Tibial nerve (tissue), 4 donors: Measurements from ENCODE around the gene MTCH1. TPM values are rescaled to one million over a fixed set of nuclear protein-coding genes. Genes with fewer than 3 reads are reported as not detected.

ENCODE experiments used
- DNase-seq, 2 donors: peaks; one replicate each; pipeline ENCODE4 v3.0.0-alpha.2; 2019; ENCODE audit warnings: low spot score in 2 of 2
- H3K27ac ChIP-seq, 4 donors: fragments of 200-600 bp; sonication (generic) in 3 of 4; one replicate each; pipeline ENCODE4 v1.5.1; 2017 to 2019; ENCODE audit warnings: mild to moderate bottlenecking in 1 of 4
- H3K27me3 ChIP-seq, 2 donors: fragments of 200-600 bp; sonication (generic) in 1 of 2; one replicate each; pipeline versions ENCODE4 v1.5.1 to v1.6.0; 2017 to 2019
- H3K36me3 ChIP-seq, 3 donors: fragments of 200-600 bp; sonication (generic); one replicate each; pipeline ENCODE4 v1.5.1; 2018 to 2019
- H3K4me1 ChIP-seq, 4 donors: fragments of 200-600 bp; sonication (generic) in 3 of 4; one replicate each; pipeline ENCODE4 v1.5.1; 2017 to 2019
- H3K4me3 ChIP-seq, 4 donors: fragments of 200-600 bp; sonication (generic) in 3 of 4; one replicate each; pipeline ENCODE4 v1.5.1; 2017 to 2019; ENCODE audit warnings: mild to moderate bottlenecking in 1 of 4, moderate library complexity in 1 of 4
- H3K9me3 ChIP-seq, 4 donors: fragments of 200-600 bp; sonication (generic) in 3 of 4; one replicate each; pipeline ENCODE4 v1.5.1; 2017 to 2019
- EP300 ChIP-seq, 2 donors: sonication (generic); formaldehyde crosslinking; IDR thresholded peaks; one replicate each; pipeline ENCODE4 v1.6.1; 2017; ENCODE audit warnings: antibody characterized with exemption in 2 of 2, mild to moderate bottlenecking in 1 of 2
- POLR2A ChIP-seq, 2 donors: fragments of 450-650 bp; IDR thresholded peaks; one replicate each; pipeline ENCODE4 v1.6.1; 2017; ENCODE audit warnings: antibody characterized with exemption in 2 of 2, mild to moderate bottlenecking in 2 of 2, moderate library complexity in 2 of 2
- WGBS, 2 donors: methylation state at CpG; one replicate each; pipeline ENCODE4 v1.1.5; 2018; 5-methylcytosine and 5-hydroxymethylcytosine counted together
- total RNA-seq, 4 donors: library from RNA; depleted of rRNA; stranded (reverse); fragments of >200 nt; gene quantifications; one replicate each; pipeline ENCODE4 v1.1.0, GENCODE V29; 2016
- TF ChIP-seq, protein P1 (sequence below), 5 experiments: fragments of 200-600 bp in 3 of 5; fragments of 450-650 bp in 2 of 5; sonication (generic) in 3 of 5; IDR thresholded peaks; one replicate each; pipeline ENCODE4 v1.5.1; 2016 to 2019; ENCODE audit warnings: antibody characterized with exemption in 5 of 5, mild to moderate bottlenecking in 3 of 5, moderate library complexity in 2 of 5

MTCH1 gene
- total RNA-seq, 4 donors from 2014 or later, result 277 to 347 (median 301) TPM

DNA sequence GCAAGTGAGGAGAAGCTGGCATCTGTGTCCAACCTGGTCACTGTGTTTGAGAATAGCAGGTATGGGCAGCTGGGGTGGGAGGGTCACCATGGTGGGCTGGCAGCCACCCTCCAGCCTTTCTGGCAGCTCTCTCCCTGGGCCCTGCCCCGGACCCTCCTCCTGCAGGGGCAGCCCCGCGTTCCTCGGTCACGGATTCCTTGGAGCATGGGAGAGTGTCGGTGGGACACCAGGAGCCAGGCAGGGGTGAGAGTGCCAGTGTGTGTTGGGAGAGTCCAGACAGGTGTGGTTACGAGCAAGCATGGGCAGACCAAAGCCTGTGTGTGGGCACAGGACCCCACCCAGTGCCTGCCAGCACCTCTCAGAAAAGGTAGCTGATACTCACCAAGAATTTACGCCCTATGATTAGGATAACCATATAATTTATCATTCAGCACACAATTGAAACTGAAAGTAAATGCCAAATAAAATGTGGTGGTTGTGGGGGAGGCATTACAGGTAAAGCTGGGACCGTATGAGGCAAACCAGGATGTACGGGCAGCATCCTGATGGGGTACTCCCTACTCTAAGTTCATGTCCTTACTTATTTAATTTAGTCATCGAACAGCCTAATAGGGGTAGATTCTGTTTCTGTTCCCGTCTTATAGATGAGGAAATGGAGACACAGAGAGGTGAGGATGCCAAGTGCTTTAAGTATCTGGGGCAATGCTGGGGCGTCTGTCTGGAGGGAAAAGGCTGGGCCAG lies 20.0 kb upstream of the MTCH1 start:
- no peaks in the 10 kb centered on the region for H3K4me1 ChIP-seq
- H3K27me3 ChIP-seq, result no peaks in the 10 kb centered on the region
- no peaks in the 10 kb centered on the region for H3K9me3 ChIP-seq
- peak overlapping the region in 1 of 4 donors; percentile 67 for H3K27ac ChIP-seq
- TF ChIP-seq POLR2A (IDR thresholded peaks at IDR 0.05) (no peak), EP300 (IDR thresholded peaks at IDR 0.05) (no peak)
- TF ChIP-seq, protein P1, sequence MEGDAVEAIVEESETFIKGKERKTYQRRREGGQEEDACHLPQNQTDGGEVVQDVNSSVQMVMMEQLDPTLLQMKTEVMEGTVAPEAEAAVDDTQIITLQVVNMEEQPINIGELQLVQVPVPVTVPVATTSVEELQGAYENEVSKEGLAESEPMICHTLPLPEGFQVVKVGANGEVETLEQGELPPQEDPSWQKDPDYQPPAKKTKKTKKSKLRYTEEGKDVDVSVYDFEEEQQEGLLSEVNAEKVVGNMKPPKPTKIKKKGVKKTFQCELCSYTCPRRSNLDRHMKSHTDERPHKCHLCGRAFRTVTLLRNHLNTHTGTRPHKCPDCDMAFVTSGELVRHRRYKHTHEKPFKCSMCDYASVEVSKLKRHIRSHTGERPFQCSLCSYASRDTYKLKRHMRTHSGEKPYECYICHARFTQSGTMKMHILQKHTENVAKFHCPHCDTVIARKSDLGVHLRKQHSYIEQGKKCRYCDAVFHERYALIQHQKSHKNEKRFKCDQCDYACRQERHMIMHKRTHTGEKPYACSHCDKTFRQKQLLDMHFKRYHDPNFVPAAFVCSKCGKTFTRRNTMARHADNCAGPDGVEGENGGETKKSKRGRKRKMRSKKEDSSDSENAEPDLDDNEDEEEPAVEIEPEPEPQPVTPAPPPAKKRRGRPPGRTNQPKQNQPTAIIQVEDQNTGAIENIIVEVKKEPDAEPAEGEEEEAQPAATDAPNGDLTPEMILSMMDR (IDR thresholded peaks at IDR 0.05), result no peak
- H3K36me3 ChIP-seq, result no peaks in the 10 kb centered on the region
- H3K4me3 ChIP-seq, result peak overlapping the region; percentile 7 to 48 (median 36)
- WGBS, 2 donors, result 84 to 85% methylated on average over 13 of the region's 13 CpGs
- DNase-seq, result no peak

DNA sequence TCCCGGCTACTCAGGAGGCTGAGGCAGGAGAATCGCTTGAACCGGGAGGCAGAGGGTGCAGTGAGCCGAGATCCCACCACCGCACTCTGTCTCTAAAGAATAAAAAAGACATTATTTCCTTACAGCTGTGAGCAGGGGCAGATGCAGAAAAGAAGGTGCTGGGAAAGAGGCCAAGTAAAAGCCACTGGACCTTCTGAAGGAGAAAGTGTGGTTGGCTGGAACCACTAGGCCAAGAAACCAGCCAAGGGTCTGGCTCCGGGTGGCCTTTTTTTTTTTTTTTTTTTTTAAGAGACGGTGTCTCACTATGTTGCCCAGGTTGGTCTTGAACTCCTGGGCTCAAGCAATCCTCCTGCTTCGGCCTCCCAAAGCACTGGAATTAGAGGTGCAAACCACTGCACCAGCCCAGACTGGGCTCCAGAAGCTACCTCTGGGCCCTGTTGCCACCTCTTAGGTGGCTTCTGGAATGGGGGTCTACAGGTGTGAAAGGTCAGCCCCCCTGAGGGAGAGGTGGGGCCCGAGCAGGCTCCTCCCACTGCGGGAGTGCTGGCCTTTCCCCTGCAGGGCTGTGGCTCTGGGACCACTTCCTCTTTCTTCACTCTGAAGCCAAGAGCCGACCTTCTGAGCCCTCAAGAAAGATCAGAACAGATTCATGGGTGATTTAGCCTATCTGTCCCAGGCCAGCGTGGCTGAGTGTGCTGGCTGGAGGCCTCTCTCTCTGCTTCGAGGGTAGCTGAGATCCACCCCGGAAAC lies 19.2 kb upstream of the MTCH1 start, which contains the start of gene FGD2:
FGD2 (plus strand) TSS at position 595 of the 750 bp plus-strand sequence. CDS start 163 bp downstream, outside the sequence.
- H3K9me3 ChIP-seq, result no peaks in the 10 kb centered on the region
- H3K4me1 ChIP-seq, result no peaks in the 10 kb centered on the region
- peak within 1 kb of the TSS in 1 of 4 donors; percentile 67 for H3K27ac ChIP-seq
- TF ChIP-seq, protein P1 (IDR thresholded peaks at IDR 0.05), result no peak
- no peak for TF ChIP-seq POLR2A (IDR thresholded peaks at IDR 0.05)
- no peak for TF ChIP-seq EP300 (IDR thresholded peaks at IDR 0.05)
- 65 to 71% methylated on average over 9 to 14 of the region's 14 CpGs for WGBS, 2 donors
- no peak for DNase-seq
- no peaks in the 10 kb centered on the region for H3K36me3 ChIP-seq
- H3K4me3 ChIP-seq, result peak within 1 kb of the TSS; percentile 7 to 48 (median 36)
- H3K27me3 ChIP-seq, result no peaks in the 10 kb centered on the region

DNA sequence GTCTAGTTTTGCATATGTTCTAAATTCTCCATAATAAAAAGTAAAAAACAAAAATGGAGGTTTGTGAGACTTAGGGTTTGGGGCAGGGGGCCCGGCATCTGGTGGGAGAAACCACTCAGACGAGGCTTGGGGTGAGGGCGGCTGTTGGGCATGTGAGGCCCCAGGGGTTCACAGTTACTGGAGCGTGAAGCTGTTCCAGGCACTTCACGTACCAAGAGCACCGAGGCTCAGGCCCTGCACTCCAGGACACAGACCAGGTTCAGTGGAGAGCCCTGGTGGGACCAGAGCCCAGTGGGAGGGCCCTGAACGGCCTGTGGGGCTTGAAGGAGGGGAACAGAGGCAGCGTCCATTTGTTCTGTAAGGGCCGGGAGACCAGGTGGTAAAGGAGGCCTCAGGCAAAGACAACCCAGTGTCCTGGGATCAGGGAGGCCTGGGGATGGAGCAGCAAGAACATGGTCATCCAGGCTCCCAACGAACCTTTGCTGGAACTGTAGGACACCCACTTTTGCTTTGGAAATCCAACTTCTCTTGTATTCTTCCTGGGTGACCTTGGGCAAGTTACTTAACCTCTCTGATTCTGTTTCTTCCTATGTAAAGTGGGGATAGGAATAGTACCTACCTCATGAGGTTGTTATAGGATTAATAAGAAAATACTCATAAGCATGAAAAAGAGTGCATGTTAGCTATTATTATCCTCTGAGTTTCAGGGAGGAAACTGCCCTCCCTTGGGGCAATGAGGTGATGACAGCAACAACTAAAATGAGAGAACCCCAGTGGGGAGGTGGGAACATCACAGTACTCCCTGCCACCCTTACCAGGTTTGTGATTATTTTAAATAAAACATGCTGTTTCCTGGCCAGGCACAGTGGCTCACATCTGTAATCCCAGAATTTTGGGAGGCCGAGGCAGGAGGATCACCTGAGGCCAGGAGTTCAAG lies 18.3 kb upstream of the MTCH1 start:
- Histone ChIP-seq H3K36me3 (no peaks in the 10 kb centered on the region), H3K27ac (no peak overlapping the region), H3K4me3 (no peak overlapping the region), H3K9me3 (no peaks in the 10 kb centered on the region), H3K27me3 (no peaks in the 10 kb centered on the region), H3K4me1 (peaks cover 0 to under 1% (median 0%) of the 10 kb centered on the region in 4 donors)
- 75 to 76% methylated on average over 11 of the region's 11 CpGs for WGBS, 2 donors
- TF ChIP-seq EP300 (IDR thresholded peaks at IDR 0.05) (no peak), POLR2A (IDR thresholded peaks at IDR 0.05) (no peak)
- TF ChIP-seq, protein P1 (IDR thresholded peaks at IDR 0.05), result no peak
- no peak for DNase-seq

DNA sequence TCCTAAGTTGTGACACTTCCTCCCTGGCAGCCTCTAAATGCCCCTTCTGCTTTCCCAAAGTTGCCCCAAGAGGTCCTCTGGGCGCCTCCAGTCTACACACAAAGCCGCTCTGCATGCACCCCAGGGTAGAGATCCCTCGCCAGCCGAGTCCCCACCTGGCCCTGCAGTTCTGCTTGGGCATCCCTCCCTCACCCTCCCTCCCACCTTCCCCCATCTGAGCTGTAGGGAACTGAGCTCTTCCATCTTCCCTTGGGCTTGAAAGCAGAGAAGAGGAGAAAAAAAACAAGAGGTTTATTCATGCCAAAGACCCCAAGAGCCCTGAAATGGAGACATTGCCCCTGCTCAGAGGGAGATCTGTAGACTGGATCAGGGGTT lies 13.7 kb upstream of the MTCH1 start:
- H3K9me3 ChIP-seq, result no peaks in the 10 kb centered on the region
- TF ChIP-seq POLR2A (IDR thresholded peaks at IDR 0.05), result no peak
- TF ChIP-seq, protein P1 (IDR thresholded peaks at IDR 0.05), result no peak
- no peak for TF ChIP-seq EP300 (IDR thresholded peaks at IDR 0.05)
- peaks cover 0 to 21% (median 10%) of the 10 kb centered on the region in 4 donors for H3K4me1 ChIP-seq
- WGBS, 2 donors, result 94 to 96% methylated on average over 4 of the region's 4 CpGs
- DNase-seq, result no peak
- peak overlapping the region in 1 of 4 donors; percentile 84 for H3K27ac ChIP-seq
- no peak overlapping the region for H3K4me3 ChIP-seq
- H3K36me3 ChIP-seq, result no peaks in the 10 kb centered on the region
- no peaks in the 10 kb centered on the region for H3K27me3 ChIP-seq
